WTC11 (cell line): ENCODE data around the gene MRLN.

ENCODE experiments used
- ATF2 ChIP-seq: sonication (generic); formaldehyde crosslinking; IDR thresholded peaks from 2 replicates; pipeline ENCODE4 v1.8.1; 2022; ENCODE audit warnings: low read depth, missing genetic modification reagents, borderline replicate concordance
- CTCF ChIP-seq: fragments of 200-600 bp; IDR thresholded peaks from 2 replicates; pipeline ENCODE4 v1.8.0; 2022; ENCODE audit warnings: antibody characterized with exemption
- ESRRA ChIP-seq: sonication (generic); formaldehyde crosslinking; IDR thresholded peaks from 2 replicates; pipeline ENCODE4 v1.8.1; 2022; ENCODE audit warnings: mild to moderate bottlenecking, missing genetic modification reagents, borderline replicate concordance
- FOXK1 ChIP-seq: sonication (generic); formaldehyde crosslinking; IDR thresholded peaks from 2 replicates; pipeline ENCODE4 v1.8.0; 2022; ENCODE audit warnings: mild to moderate bottlenecking, moderate library complexity, missing genetic modification reagents
- KAT7 ChIP-seq: sonication (generic); formaldehyde crosslinking; IDR thresholded peaks from 2 replicates; pipeline ENCODE4 v1.8.1; 2023; ENCODE audit warnings: missing genetic modification reagents, mild to moderate bottlenecking, borderline replicate concordance
- MAX ChIP-seq: sonication (generic); formaldehyde crosslinking; IDR thresholded peaks from 2 replicates; pipeline ENCODE4 v1.8.0; 2022; ENCODE audit warnings: mild to moderate bottlenecking, missing genetic modification reagents
- NR1H2 ChIP-seq: sonication (generic); formaldehyde crosslinking; IDR thresholded peaks from 2 replicates; pipeline ENCODE4 v1.9.0; 2021; ENCODE audit warnings: mild to moderate bottlenecking, moderate library complexity, missing genetic modification reagents
- SP1 ChIP-seq: sonication (generic); formaldehyde crosslinking; conservative IDR thresholded peaks from 2 replicates; pipeline ENCODE4 v1.8.1; 2022; ENCODE audit warnings: missing genetic modification reagents
- TEAD1 ChIP-seq: sonication (generic); formaldehyde crosslinking; IDR thresholded peaks from 2 replicates; pipeline ENCODE4 v1.8.0; 2022; ENCODE audit warnings: mild to moderate bottlenecking, missing genetic modification reagents
- ZNF121 ChIP-seq: sonication (generic); formaldehyde crosslinking; IDR thresholded peaks from 2 replicates; pipeline ENCODE4 v1.8.0; 2023; ENCODE audit warnings: missing genetic modification reagents
- ZNF263 ChIP-seq: sonication (generic); formaldehyde crosslinking; IDR thresholded peaks from 2 replicates; pipeline ENCODE4 v1.8.1; 2022; ENCODE audit warnings: low read depth, mild to moderate bottlenecking, moderate library complexity, missing genetic modification reagents
- ZNF512 ChIP-seq: sonication (generic); formaldehyde crosslinking; IDR thresholded peaks from 2 replicates; pipeline ENCODE4 v1.8.1; 2022; ENCODE audit warnings: missing genetic modification reagents, borderline replicate concordance

GRCh38 chr10:59734014-59734462, 19.2 kb downstream of the MRLN start:
- TF ChIP-seq SP1 (CRISPR knock-in tag) (no peak), CTCF (no peak), ZNF512 (CRISPR knock-in tag) (no peak), KAT7 (CRISPR knock-in tag) (no peak), ZNF263 (CRISPR knock-in tag) (no peak), NR1H2 (CRISPR knock-in tag) (no peak), FOXK1 (CRISPR knock-in tag) (no peak), ZNF121 (CRISPR knock-in tag) (no peak), ATF2 (no peak), TEAD1 (CRISPR knock-in tag) (no peak), ESRRA (CRISPR knock-in tag) (no peak), MAX (CRISPR knock-in tag) (no peak)
